H9 (cell line): ENCODE results near the gene INSM1. TPM values are rescaled to one million over a fixed set of nuclear protein-coding genes. Genes with fewer than 3 reads are reported as not detected.

Source experiments
- DNase-seq: peaks from one replicate; pipeline ENCODE4 v3.0.0-alpha.2; 2017
- H2AFZ ChIP-seq: one replicate; pipeline ENCODE4 v1.6.1; 2013; ENCODE audit warnings: mild to moderate bottlenecking, low read length, control low read depth, moderate library complexity
- H2AK5ac ChIP-seq: 2 replicates; pipeline ENCODE4 v1.6.1; 2013; ENCODE audit warnings: low read length, control low read depth, mixed read lengths; ENCODE audit not compliant: insufficient read length
- H2BK120ac ChIP-seq: one replicate; pipeline ENCODE4 v1.6.1; 2013; ENCODE audit warnings: low read depth, mild to moderate bottlenecking, low read length, control low read depth, inconsistent platforms; ENCODE audit not compliant: poor library complexity, severe bottlenecking
- H2BK12ac ChIP-seq: 2 replicates; pipeline ENCODE4 v1.6.1; 2013; ENCODE audit warnings: low read length, control low read depth, mixed read lengths, low read depth; ENCODE audit not compliant: insufficient read length
- H2BK15ac ChIP-seq: 2 replicates; pipeline ENCODE4 v1.6.1; 2013; ENCODE audit warnings: low read depth, low read length, control low read depth
- H2BK20ac ChIP-seq: one replicate; pipeline ENCODE4 v1.6.1; 2013; ENCODE audit warnings: low read depth, mild to moderate bottlenecking, low read length, control low read depth, inconsistent platforms; ENCODE audit not compliant: poor library complexity, severe bottlenecking
- H2BK5ac ChIP-seq: 2 replicates; pipeline ENCODE4 v1.6.1; 2013; ENCODE audit warnings: low read length, control low read depth, mixed read lengths; ENCODE audit not compliant: insufficient read length
- H3K14ac ChIP-seq: 2 replicates; pipeline ENCODE4 v1.6.1; 2013; ENCODE audit warnings: low read length, control low read depth; ENCODE audit not compliant: insufficient read depth
- H3K18ac ChIP-seq: 2 replicates; pipeline ENCODE4 v1.6.1; 2013; ENCODE audit warnings: low read depth, mild to moderate bottlenecking, mixed read lengths, low read length, control low read depth; ENCODE audit not compliant: insufficient read length
- H3K23ac ChIP-seq: 2 replicates; pipeline ENCODE4 v1.6.1; 2013; ENCODE audit warnings: low read length, control low read depth, mixed read lengths, low read depth; ENCODE audit not compliant: insufficient read length
- H3K23me2 ChIP-seq: 2 replicates; pipeline ENCODE4 v1.6.1; 2013; ENCODE audit warnings: low read depth, mild to moderate bottlenecking, mixed read lengths, low read length, control low read depth; ENCODE audit not compliant: insufficient read length, poor library complexity, severe bottlenecking
- H3K27ac ChIP-seq: 2 replicates; pipeline ENCODE4 v1.5.1; 2013; ENCODE audit warnings: low read length, control low read depth, mixed read lengths, low read depth; ENCODE audit not compliant: insufficient read length
- H3K27me3 ChIP-seq: 2 replicates; pipeline ENCODE4 v1.6.1; 2013; ENCODE audit warnings: low read length, control low read depth, inconsistent platforms; ENCODE audit not compliant: insufficient read depth
- H3K4ac ChIP-seq: 2 replicates; pipeline ENCODE4 v1.6.1; 2013; ENCODE audit warnings: low read depth, mild to moderate bottlenecking, control low read depth, inconsistent platforms, low read length, moderate library complexity
- H3K4me1 ChIP-seq: 2 replicates; pipeline ENCODE4 v1.6.1; 2013; ENCODE audit warnings: low read length, control low read depth, inconsistent platforms; ENCODE audit not compliant: insufficient read depth
- H3K4me2 ChIP-seq: 2 replicates; pipeline ENCODE4 v1.6.1; 2013; ENCODE audit warnings: low read length, control low read depth, mixed read lengths; ENCODE audit not compliant: insufficient read length, insufficient read depth
- H3K56ac ChIP-seq: 2 replicates; pipeline ENCODE4 v1.6.1; 2013; ENCODE audit warnings: low read depth, mild to moderate bottlenecking, mixed read lengths, low read length, control low read depth; ENCODE audit not compliant: insufficient read length
- H3K79me1 ChIP-seq: 2 replicates; pipeline ENCODE4 v1.6.1; 2013; ENCODE audit warnings: low read depth, mild to moderate bottlenecking, moderate library complexity, low read length, control low read depth, inconsistent platforms; ENCODE audit not compliant: insufficient read depth, poor library complexity, severe bottlenecking
- H3K79me2 ChIP-seq: 2 replicates; pipeline ENCODE4 v1.6.1; 2013; ENCODE audit warnings: low read length, control low read depth, inconsistent platforms; ENCODE audit not compliant: insufficient read depth
- H3K9ac ChIP-seq: 2 replicates; pipeline ENCODE4 v1.6.1; 2013; ENCODE audit warnings: low read length, control low read depth, mixed read lengths; ENCODE audit not compliant: insufficient read length; ENCODE audit errors: extremely low read depth
- H3K9me3 ChIP-seq: one replicate; pipeline ENCODE4 v1.6.1; 2013; ENCODE audit warnings: low read depth, low read length, inconsistent platforms; ENCODE audit not compliant: control insufficient read depth
- H3T11ph ChIP-seq: one replicate; pipeline ENCODE4 v1.6.1; 2013; ENCODE audit warnings: mild to moderate bottlenecking, low read length, control low read depth, inconsistent platforms
- H4K20me1 ChIP-seq: one replicate; pipeline ENCODE4 v1.6.1; 2013; ENCODE audit not compliant: control insufficient read depth, insufficient read length, insufficient read depth
- H4K5ac ChIP-seq: 2 replicates; pipeline ENCODE4 v1.6.1; 2013; ENCODE audit warnings: low read depth, mild to moderate bottlenecking, mixed read lengths, low read length, control low read depth; ENCODE audit not compliant: insufficient read length
- H4K8ac ChIP-seq: replicated peaks from 2 replicates; pipeline ENCODE4 v1.6.1; 2013; ENCODE audit warnings: low read length, control low read depth, mixed read lengths, low read depth; ENCODE audit not compliant: insufficient read length
- H4K91ac ChIP-seq: 2 replicates; pipeline ENCODE4 v1.6.1; 2013; ENCODE audit warnings: low read depth, mild to moderate bottlenecking, moderate library complexity, mixed read lengths, low read length, control low read depth; ENCODE audit not compliant: insufficient read length
- H3K27ac Mint-ChIP-seq, 3 experiments: 2 replicates in 2 of 3; 3 replicates in 1 of 3; pipeline ENCODE4 v1.8.0; 2020 to 2021; ENCODE audit warnings: mixed read lengths in 3 of 3, mild to moderate bottlenecking in 1 of 3, moderate library complexity in 1 of 3
- H3K27me3 Mint-ChIP-seq: 2 replicates; pipeline ENCODE4 v1.8.0; 2021; ENCODE audit warnings: low read depth, mild to moderate bottlenecking, moderate library complexity, mixed read lengths
- H3K36me3 Mint-ChIP-seq, 3 experiments: 2 replicates in 2 of 3; 3 replicates in 1 of 3; pipeline ENCODE4 v1.8.0; 2020 to 2021; ENCODE audit warnings: low read depth in 3 of 3, mixed read lengths in 3 of 3; ENCODE audit not compliant: insufficient read depth in 1 of 3
- H3K4me1 Mint-ChIP-seq, 2 experiments: 2 replicates each; pipeline ENCODE4 v1.8.0; 2020; ENCODE audit warnings: mixed read lengths in 2 of 2
- H3K4me3 Mint-ChIP-seq, 2 experiments: 2 replicates in 1 of 2; 3 replicates in 1 of 2; pipeline ENCODE4 v1.8.0; 2020 to 2021; ENCODE audit warnings: mild to moderate bottlenecking in 2 of 2, mixed read lengths in 2 of 2, moderate library complexity in 1 of 2
- H3K9me3 Mint-ChIP-seq, 2 experiments: 2 replicates in 1 of 2; 3 replicates in 1 of 2; pipeline ENCODE4 v1.8.0; 2020; ENCODE audit warnings: mild to moderate bottlenecking in 2 of 2, mixed read lengths in 2 of 2, moderate library complexity in 1 of 2
- CTCF ChIP-seq: fragments of 200-600 bp; sonication (generic); conservative IDR thresholded peaks from 3 replicates; pipeline ENCODE4 v1.8.0; 2021; ENCODE audit warnings: antibody characterized with exemption, mild to moderate bottlenecking
- WGBS: extraction: QIAGEN DNeasy Blood & Tissue Kit; methylation state at CpG from one replicate; pipeline ENCODE4 v1.1.7; 2013; ENCODE audit warnings: missing lambda C conversion rate, low lambda C conversion rate, mixed read lengths; ENCODE audit not compliant: insufficient read length; ENCODE audit errors: extremely low coverage; 5-methylcytosine and 5-hydroxymethylcytosine counted together
- total RNA-seq: library from RNA; stranded (reverse); gene quantifications from 2 replicates; pipeline ENCODE4 v1.2.1, GENCODE V29; 2021

INSM1 gene
- total RNA-seq, 1 experiment from 2014 or later = 0.83 TPM

DNA sequence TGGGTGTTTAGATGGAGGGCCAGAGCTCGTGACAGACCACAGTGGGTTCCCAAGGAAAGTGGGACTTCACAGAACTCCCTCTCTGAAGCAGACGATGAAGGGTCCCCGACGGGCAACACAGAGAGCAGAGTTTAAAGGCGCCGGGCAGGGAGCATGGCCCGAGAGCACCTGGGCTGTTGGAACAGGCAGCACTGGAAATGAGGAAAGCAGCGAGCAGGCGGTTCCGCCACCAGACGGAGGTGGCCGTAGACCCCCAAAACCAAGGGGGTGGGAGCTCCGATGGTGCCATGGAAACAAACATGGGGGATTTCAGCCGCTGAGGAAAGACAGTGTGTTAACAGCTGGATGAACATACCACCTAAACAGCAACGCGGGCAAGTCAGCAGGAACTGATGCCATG lies 27.5 kb upstream of the INSM1 start:
- no peak for TF ChIP-seq CTCF
- Histone ChIP-seq H3K23ac (no peak overlapping the region), H3K79me2 (no peaks in the 10 kb centered on the region), H4K91ac (no peak overlapping the region), H2AFZ (no peak overlapping the region), H3K4me2 (no peak overlapping the region), H2BK120ac (no peak overlapping the region), H3K23me2 (no peaks in the 10 kb centered on the region), H3K14ac (no peak overlapping the region), H2BK20ac (no peak overlapping the region), H3K56ac (no peak overlapping the region), H3K4me1 (no peaks in the 10 kb centered on the region), H2BK5ac (no peak overlapping the region), H3K27me3 (no peaks in the 10 kb centered on the region), H3K9ac (no peak overlapping the region), H3K27ac (no peak overlapping the region), H3K9me3 (no peaks in the 10 kb centered on the region), H3K79me1 (no peaks in the 10 kb centered on the region), H2BK15ac (no peak overlapping the region), H2BK12ac (no peak overlapping the region), H4K5ac (no peak overlapping the region), H3T11ph (no peak overlapping the region), H4K8ac (no peak overlapping the region), H3K4ac (no peak overlapping the region), H2AK5ac (no peak overlapping the region), H3K18ac (no peak overlapping the region), H4K20me1 (no peaks in the 10 kb centered on the region)
- no peak overlapping the region; a peak in 1 of 7 replicates for H3K27ac Mint-ChIP-seq
- H3K4me1 Mint-ChIP-seq = no peaks in the 10 kb centered on the region
- no peaks in the 10 kb centered on the region for H3K36me3 Mint-ChIP-seq
- no peak overlapping the region for H3K4me3 Mint-ChIP-seq
- no peak for DNase-seq
- no CpG with 5 or more reads among the region's 16 CpGs for WGBS
- H3K9me3 Mint-ChIP-seq = peaks cover 7 to 9% of the 10 kb centered on the region in 2 experiments; a peak in 3 of 5 replicates
- H3K27me3 Mint-ChIP-seq = peaks cover 2% of the 10 kb centered on the region
